GM12864 (cell line): Measurements from ENCODE around the gene GALNT7.

Experiments used
- DNase-seq: peaks from one replicate; pipeline ENCODE4 v3.0.0-alpha.2; 2011; ENCODE audit warnings: low read depth
- H3K4me3 ChIP-seq: 2 replicates; pipeline ENCODE4 v1.5.1; 2011; ENCODE audit warnings: mild to moderate bottlenecking, low read depth, low read length, control low read depth
- CTCF ChIP-seq: IDR thresholded peaks from 2 replicates; pipeline ENCODE4 v1.5.1; 2011; ENCODE audit warnings: low read depth, mild to moderate bottlenecking, moderate library complexity, low read length, control low read depth, inconsistent platforms; ENCODE audit errors: missing control alignments

Gene GALNT7

GRCh38 chr4:173128199-173128890 lies 40.3 kb upstream of the GALNT7 start:
- H3K4me3 ChIP-seq = no peak overlapping the region
- TF ChIP-seq CTCF = no peak
- no peak for DNase-seq

GRCh38 chr4:173130687-173131086 lies 37.9 kb upstream of the GALNT7 start:
- no peak for DNase-seq
- no peak for TF ChIP-seq CTCF
- no peak overlapping the region for H3K4me3 ChIP-seq

GRCh38 chr4:173134426-173134825 lies 34.2 kb upstream of the GALNT7 start:
- no peak overlapping the region for H3K4me3 ChIP-seq
- no peak for TF ChIP-seq CTCF
- DNase-seq = no peak

GRCh38 chr4:173135241-173135847 lies 33.3 kb upstream of the GALNT7 start:
- no peak for TF ChIP-seq CTCF
- no peak overlapping the region for H3K4me3 ChIP-seq
- DNase-seq = no peak

GRCh38 chr4:173138624-173139023 lies 30.0 kb upstream of the GALNT7 start:
- no peak for DNase-seq
- TF ChIP-seq CTCF = no peak
- no peak overlapping the region for H3K4me3 ChIP-seq

- H3K4me3 ChIP-seq = no peak overlapping the region
- no peak for DNase-seq
- no peak for TF ChIP-seq CTCF
Observed at GRCh38 chr4:173139561-173139960, 29.1 kb upstream of the GALNT7 start.

GRCh38 chr4:173145131-173145530 lies 23.5 kb upstream of the GALNT7 start:
- no peak overlapping the region for H3K4me3 ChIP-seq
- TF ChIP-seq CTCF = no peak
- no peak for DNase-seq
